Measurements from ENCODE around the gene PCNX1. TPM values are rescaled to one million over a fixed set of nuclear protein-coding genes. Genes with fewer than 3 reads are reported as not detected.
A peak's percentile ranks its signal among the peaks of the same experiment; 100 is the strongest.

PCNX1 gene
- polyA plus RNA-seq, 1 experiment, result 54.2 TPM

DNA sequence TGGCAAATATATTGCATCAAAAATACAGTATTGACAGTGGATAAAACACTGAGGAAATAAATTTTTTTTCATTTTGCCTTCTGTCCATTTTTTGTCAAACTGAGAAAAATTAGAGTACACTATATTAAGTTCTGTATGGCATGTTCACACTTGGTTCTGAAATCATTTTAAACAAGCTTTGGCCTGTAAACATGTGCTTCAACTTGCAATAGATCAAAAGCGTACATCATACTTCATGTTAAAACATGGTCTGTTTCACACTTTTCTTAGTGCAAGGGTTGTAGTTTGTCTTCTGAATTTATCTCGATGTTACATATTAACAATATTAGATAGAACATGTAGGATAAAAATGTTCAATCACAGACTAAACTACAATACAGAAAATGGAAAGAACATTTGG is 208.0 kb downstream of the PCNX1 start:
- POLR2A ChIA-PET, result interaction anchor here (0.9 kb wide), 1 partner anchor 15 kb away, joined by 4 read pairs; no protein-coding TSS in a partner anchor
- CTCF ChIA-PET, result interaction anchor here (0.7 to 3.7 kb wide), 4 partner anchors 11 to 740 kb away, joined by 3 to 30 read pairs (median 13); no protein-coding TSS in a partner anchor
- TF ChIP-seq, protein P1, sequence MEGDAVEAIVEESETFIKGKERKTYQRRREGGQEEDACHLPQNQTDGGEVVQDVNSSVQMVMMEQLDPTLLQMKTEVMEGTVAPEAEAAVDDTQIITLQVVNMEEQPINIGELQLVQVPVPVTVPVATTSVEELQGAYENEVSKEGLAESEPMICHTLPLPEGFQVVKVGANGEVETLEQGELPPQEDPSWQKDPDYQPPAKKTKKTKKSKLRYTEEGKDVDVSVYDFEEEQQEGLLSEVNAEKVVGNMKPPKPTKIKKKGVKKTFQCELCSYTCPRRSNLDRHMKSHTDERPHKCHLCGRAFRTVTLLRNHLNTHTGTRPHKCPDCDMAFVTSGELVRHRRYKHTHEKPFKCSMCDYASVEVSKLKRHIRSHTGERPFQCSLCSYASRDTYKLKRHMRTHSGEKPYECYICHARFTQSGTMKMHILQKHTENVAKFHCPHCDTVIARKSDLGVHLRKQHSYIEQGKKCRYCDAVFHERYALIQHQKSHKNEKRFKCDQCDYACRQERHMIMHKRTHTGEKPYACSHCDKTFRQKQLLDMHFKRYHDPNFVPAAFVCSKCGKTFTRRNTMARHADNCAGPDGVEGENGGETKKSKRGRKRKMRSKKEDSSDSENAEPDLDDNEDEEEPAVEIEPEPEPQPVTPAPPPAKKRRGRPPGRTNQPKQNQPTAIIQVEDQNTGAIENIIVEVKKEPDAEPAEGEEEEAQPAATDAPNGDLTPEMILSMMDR (IDR thresholded peaks at IDR 0.05; ENCODE audit: low read depth, low read length), result no peak
- H3K4me3 ChIP-seq (ENCODE audit: low read depth, low read length), result no peak overlapping the region
- no peaks in the 10 kb centered on the region for H3K9me3 ChIP-seq (ENCODE audit: control insufficient read depth, insufficient read depth, low read length)
- no peaks in the 10 kb centered on the region for H3K27me3 ChIP-seq (ENCODE audit: control insufficient read depth, insufficient read depth, low read length)
- no peak overlapping the region for H3K27ac ChIP-seq (ENCODE audit: low read depth, low read length)
- no peak for DNase-seq (ENCODE audit: low read depth, low spot score)

DNA sequence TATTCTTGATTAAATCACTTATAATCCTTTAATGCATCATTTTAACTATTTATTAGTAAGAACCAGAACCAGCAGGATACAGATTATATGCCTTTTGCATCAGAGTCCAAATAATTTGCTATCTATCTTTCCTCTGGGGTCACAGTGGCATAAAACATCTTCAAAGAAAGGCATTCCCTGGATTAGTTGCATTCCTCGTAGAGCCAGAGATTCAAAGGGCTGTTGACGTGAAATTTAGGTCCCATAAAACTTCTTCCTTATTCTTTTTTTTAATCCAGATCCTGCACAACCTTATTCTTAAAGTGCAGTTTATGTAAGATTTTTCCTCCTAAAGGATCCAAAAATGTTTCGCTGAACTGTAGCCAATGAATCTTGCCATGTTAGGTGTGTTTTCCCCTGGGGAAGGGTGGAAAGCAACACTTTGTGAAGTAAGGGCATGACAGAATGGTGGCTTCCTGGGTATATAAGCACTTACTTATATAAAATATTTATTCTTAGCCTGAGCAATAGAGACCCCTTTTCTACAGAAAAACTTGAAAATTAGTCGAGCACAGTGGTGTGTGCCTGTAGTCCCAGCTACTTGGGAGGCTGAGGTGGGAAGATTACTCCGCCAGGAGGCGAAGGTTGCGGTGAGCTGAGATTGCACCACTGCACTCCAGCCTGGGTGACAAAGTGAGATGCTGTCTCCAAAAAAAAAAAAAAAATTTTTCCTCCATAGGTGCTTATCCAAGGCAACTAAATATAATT is 208.7 kb downstream of the PCNX1 start:
- CTCF ChIA-PET, result interaction anchor here (3.2 to 3.7 kb wide), 2 partner anchors 12 to 637 kb away, joined by 21 to 30 read pairs; no protein-coding TSS in a partner anchor
- no peak for DNase-seq (ENCODE audit: low read depth, low spot score)
- no peak overlapping the region for H3K4me3 ChIP-seq (ENCODE audit: low read depth, low read length)
- no peak overlapping the region for H3K27ac ChIP-seq (ENCODE audit: low read depth, low read length)
- TF ChIP-seq, protein P1 (IDR thresholded peaks at IDR 0.05; ENCODE audit: low read depth, low read length), result no peak
- POLR2A ChIA-PET, result no interaction called here
- H3K27me3 ChIP-seq (ENCODE audit: control insufficient read depth, insufficient read depth, low read length), result no peaks in the 10 kb centered on the region
- H3K9me3 ChIP-seq (ENCODE audit: control insufficient read depth, insufficient read depth, low read length), result no peaks in the 10 kb centered on the region

DNA sequence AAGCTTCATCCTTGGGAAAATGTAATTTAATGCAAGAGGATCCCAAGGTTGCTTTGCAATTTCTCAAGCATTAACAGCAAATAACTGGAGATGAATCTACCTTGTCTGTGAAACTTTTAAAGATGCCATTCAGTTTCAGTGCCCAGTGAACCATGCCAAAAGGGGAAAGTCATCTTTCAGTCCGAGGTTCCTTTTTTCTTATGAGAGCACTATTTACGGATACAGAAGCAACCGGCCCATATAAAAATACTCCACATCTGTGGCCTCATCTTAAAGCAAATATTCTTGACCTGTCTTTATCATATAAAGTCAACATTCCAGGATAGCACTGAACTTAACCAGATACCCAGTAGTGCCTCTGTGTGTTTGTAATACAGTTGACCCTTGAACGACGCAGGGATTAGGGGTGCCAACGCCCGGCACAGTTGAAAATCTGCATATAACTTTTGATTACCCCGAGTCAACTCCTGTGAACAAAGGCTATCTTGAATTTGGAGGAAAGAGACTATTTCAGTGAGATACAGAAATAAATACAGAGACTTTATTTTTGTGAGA is 209.4 kb downstream of the PCNX1 start:
- Histone ChIP-seq H3K27ac (ENCODE audit: low read depth, low read length) (no peak overlapping the region), H3K4me3 (ENCODE audit: low read depth, low read length) (no peak overlapping the region), H3K9me3 (ENCODE audit: control insufficient read depth, insufficient read depth, low read length) (peaks cover 5% of the 10 kb centered on the region; the same call in 1 of the 2 replicates), H3K27me3 (ENCODE audit: control insufficient read depth, insufficient read depth, low read length) (no peaks in the 10 kb centered on the region)
- CTCF ChIA-PET, result no interaction called here
- DNase-seq (ENCODE audit: low read depth, low spot score), result no peak
- TF ChIP-seq, protein P1 (IDR thresholded peaks at IDR 0.05; ENCODE audit: low read depth, low read length), result no peak
- POLR2A ChIA-PET, result no interaction called here

DNA sequence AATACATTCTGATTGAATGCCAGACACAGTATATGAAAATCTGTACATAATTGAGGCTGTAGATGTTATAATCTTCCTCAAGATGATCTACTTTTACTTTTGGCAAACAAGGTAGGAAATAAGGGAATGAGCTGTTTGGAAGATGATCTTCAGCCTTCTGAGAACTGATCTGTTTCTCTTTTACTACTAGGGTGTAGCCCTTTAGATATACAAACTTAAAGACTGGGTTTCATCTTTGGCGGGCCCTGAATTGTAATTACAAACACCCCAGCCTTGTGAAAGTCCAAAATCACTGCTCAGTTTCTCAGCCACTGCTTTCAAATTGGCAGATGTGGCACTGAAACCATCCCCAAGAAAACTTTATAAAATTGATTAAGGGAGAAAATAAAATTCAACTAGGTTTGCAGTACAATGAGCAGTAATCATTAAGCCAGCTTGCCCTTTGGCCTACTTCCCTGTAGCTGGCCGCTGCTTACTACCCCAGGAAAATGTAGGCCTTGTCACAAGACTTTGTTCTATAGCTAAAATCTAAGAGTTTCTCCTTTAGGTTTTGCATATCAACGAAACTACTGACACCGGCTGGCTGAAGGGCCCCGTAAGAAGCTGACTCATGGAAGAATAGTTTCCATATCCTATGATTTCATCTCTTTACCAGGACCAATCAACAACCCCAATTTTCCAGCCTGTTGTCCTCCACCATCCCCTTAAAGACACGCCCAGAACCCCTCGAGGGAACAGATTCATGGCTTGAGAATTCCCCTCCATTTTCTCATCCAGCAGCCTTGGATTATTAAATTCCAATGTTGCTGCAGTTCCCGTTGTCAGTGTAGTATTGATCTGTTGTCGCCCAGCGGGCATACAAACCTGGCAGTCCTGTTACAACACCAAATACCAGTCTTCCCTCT is 210.8 kb downstream of the PCNX1 start:
- CTCF ChIA-PET, result interaction anchor here (0.5 to 1.0 kb wide), 4 partner anchors 14 to 737 kb away, joined by 3 to 8 read pairs (median 3); no protein-coding TSS in a partner anchor

More for the DNA sequence above, 210.8 kb downstream of the PCNX1 start:
- peak; percentile 64 for DNase-seq (ENCODE audit: low read depth, low spot score)
- POLR2A ChIA-PET, result no interaction called here
- peak overlapping the region; percentile 90 for H3K27ac ChIP-seq (ENCODE audit: low read depth, low read length)
- no peaks in the 10 kb centered on the region for H3K27me3 ChIP-seq (ENCODE audit: control insufficient read depth, insufficient read depth, low read length)
- H3K4me3 ChIP-seq (ENCODE audit: low read depth, low read length), result no peak overlapping the region
- TF ChIP-seq, protein P1 (IDR thresholded peaks at IDR 0.05; ENCODE audit: low read depth, low read length), result no peak
- H3K9me3 ChIP-seq (ENCODE audit: control insufficient read depth, insufficient read depth, low read length), result peaks cover 6% of the 10 kb centered on the region; the same call in 1 of the 2 replicates
